NCI-H2107 (cell line): ENCODE data around the gene TAB2.
"Not testable (repeated sequence)": the region's sequence is repeated elsewhere in the genome, so short reads cannot be mapped to it uniquely, and the experiment has no call there.

Experiments used
- DNase-seq: peaks from one replicate; lab custom pipeline; 2025; lab: John Stamatoyannopoulos, UW

Gene TAB2

DNA sequence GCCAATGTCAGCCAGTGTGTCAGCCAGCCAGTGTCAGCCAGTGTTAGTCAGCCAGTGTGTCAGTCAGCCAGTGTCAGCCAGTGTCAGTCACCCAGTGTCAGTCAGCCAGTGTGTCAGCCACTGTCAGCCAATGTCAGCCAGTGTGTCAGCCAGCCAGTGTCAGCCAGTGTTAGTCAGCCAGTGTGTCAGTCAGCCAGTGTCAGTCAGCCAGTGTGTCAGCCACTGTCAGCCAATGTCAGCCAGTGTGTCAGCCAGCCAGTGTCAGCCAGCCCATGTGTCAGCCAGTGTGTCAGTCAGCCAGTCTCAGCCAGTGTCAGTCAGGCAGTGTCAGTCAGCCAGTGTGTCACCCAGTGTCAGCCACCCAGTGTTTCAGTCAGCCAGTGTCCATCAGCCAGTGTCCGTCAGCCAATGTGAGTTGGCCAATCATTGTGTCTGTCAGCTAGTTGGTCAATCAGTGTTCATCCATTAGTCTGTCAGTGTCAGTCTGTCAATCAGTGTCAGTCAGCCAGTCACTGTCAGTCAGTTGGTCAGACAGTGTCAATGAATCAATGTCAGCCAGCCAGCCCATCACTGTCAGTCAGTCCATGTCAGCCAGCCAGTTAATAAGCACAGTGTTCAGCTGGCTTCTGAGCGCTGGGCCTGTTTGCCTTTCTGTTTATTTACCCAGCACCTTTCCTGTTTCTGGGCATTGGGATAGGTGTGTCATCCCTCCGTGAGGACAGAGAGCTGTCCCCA is 127.0 kb downstream of the TAB2 start:
- not testable (repeated sequence) for DNase-seq

DNA sequence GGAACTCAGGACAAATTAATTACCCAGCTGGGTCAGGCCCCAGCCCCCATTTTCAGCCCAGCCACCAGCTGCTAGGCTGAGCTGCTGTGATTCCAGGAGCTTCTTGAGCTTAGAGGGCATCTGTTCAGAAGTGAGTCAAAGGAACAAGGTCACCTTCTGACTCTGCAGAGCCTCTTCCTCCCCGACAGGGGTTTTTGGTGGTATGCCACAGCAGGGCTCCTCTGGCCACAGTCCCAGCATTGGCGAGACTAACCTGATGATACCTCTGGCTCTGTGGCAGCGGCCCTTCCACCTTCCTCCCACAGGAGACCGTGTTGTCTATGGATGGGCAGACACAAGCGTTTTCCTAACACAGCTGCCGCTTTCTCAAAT is 127.6 kb downstream of the TAB2 start:
- no peak for DNase-seq

DNA sequence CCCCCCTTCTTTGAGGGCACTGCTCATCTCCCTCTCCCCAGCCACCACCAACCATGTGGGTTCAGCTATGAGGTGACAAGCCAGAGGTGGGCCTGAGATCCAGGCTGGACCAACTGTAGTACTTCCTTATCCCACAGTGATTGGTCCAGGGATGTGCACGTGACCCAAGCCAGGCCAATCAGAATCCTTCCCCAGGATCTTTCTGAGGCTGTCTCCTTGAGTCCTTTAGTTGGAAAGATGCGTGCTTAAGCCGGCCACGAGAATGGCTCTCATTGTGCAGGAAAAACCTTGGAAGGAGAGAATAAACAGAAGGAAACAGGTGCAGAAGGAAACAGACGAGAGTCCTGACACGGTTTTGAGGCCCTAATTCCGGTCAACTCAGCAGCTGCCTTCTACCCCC is 128.1 kb downstream of the TAB2 start:
- DNase-seq: no peak

DNA sequence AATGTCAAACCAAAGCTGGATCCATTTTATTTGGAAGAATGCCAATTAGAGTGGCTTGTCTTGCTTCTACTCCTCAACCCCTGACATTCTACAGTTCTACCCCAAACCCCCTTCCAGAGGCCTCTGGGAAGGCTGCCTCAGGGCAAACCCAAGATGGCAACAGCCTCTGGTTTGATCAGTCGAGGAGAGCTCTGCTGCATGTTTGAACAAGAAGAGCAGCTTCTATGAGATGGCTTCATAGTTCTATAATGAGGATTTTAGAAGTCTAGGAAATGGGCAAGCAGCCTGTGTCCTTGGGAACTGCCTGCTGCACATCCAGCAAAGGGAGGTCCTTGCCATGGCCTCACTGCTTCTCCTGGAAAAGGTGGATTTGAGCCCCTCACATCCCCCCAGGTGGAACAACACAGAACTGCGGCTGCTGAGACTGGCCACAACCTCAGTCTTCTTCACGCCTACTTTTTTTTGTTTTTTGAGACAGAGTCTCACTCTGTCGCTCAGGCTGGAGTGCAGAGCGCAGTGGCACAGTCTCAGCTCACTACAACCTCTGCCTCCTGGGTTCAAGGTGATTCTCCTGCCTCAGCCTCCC is 129.4 kb downstream of the TAB2 start:
- no peak for DNase-seq

DNA sequence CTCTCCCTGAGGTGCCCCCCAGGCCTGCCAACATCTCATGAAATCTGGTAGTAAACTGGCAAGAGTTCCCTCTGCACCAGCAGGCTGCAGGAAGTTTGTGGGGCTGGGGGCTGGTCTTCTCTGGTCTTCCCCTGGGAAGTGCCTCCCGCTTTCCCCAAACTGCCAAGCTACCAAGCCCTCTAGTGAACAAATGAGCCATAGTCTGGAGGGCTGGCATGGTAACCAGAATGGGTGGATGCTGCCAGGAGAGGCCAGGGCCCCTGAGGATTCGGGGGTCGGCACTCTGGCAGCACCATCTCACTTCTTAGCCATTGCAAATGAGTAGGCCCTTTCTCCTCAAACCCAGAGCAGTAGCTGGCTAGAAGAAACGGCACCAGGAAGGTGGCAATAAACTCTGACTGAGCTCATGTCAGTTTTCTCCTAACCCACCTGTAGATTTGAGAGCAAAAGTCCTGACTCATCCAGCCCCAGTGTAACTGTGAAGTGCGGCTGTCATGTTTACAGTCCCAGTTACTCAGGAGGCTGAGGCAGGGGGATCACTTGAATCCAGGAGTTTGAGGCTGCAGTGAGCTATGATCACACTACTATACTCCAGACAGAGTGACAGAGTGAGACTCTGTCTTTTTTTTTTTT is 131.4 kb downstream of the TAB2 start:
- DNase-seq: no peak

DNA sequence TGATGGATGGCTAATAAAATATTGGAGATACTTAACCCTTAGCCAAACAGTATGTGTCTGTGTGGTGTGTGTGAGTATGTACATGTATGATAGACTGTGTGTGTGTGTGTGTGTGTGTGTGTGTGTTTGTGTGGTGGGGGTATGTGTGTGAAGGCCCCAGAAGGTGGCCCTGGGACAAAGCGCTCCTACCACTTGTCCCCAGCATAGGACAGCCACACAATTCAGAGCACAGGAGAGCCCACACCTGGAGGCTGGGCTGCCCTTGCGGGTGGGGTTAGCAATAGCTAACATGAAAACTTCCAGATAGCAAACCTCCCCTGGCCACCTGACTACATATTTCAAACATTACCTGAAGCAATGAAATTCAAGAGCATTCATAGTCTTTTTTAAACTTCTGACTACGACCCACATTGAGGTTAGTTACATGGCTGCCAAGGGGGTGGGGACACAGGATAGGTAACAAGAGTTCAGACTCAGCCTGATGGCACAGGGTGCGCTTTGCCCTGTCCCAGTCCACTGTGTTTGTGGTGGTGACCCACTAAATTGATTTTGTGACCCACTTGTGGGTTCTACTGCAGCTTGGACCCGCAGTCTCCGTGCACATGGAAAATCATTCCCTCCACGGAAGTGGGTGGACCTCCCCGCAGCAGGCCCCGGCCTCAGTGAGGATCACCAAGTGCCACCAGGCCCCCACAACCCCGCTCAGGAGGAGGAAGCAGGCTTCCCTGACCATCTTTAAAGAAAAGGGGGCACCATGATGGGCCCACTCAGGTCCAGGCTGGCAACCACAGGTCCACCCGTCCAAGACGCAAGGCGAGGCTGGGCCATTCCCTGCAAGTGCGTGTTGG is 132.5 kb downstream of the TAB2 start:
- no peak for DNase-seq

DNA sequence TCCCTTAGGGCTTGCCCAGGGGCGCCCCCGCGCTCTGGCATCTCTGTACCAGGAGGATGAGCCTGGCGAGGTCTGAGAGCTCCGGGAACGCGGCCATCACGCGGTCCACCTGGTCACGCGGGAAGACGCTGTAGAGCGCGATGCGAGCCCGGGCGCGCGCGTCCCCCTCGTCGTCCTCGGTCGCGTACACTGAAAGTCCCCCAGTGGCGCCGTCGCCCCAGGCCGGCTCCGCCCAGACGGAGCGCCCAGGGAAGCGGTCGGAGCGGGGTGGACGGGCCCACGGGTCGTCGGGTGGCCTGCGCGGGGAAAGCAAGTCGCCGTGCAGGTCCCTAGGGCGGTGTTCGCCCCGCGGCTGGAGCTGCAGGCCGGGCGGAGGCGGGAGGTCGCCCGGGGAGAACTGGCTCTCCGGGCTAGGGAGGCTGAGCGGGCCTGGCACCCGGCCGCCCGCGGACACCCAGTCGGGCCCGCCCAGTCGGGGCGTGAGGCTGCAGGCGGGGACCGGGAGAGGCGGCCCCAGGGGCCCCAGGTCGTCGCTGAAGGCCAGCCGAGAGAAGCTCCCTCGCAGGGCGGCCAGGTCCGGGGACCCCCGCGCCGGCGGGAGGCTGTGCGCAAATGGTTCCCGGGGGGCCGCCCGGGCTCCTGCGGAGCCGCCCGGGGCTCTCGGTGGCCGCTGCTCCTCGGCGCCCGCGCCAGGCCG is 133.3 kb downstream of the TAB2 start:
- DNase-seq: no peak

DNA sequence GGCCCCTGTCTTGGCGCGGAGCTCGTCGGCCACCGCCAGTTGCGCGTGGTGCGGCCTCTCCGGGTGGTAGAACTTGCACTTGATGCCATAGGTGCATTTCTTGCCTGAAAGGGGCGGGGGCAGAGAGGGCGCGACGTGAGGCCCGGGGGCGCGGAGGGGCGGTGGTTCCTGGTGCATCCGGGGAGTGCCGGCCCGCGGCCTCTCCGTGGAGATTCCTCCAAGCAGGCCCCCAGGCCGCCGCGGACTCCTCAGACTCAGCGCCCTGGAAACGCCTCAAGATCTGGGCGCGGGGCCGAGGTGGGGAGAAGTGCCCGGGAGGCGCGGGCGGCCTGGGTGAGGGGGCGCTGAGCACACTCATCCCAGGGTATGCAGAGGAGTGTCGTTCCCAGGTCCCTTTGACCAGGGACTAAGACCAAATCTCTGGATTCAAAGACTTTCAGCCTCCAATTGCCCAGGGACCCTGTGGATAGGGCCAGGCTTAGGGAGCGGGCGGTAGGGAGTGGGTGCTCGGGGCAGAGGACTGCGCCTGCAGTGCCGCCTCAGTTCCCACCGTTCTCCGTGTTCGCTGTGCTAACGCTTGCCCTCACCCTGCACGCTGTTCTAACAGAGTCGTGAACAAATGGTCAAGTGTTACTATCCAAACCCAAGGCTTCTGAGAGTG is 134.0 kb downstream of the TAB2 start:
- DNase-seq: no peak

DNA sequence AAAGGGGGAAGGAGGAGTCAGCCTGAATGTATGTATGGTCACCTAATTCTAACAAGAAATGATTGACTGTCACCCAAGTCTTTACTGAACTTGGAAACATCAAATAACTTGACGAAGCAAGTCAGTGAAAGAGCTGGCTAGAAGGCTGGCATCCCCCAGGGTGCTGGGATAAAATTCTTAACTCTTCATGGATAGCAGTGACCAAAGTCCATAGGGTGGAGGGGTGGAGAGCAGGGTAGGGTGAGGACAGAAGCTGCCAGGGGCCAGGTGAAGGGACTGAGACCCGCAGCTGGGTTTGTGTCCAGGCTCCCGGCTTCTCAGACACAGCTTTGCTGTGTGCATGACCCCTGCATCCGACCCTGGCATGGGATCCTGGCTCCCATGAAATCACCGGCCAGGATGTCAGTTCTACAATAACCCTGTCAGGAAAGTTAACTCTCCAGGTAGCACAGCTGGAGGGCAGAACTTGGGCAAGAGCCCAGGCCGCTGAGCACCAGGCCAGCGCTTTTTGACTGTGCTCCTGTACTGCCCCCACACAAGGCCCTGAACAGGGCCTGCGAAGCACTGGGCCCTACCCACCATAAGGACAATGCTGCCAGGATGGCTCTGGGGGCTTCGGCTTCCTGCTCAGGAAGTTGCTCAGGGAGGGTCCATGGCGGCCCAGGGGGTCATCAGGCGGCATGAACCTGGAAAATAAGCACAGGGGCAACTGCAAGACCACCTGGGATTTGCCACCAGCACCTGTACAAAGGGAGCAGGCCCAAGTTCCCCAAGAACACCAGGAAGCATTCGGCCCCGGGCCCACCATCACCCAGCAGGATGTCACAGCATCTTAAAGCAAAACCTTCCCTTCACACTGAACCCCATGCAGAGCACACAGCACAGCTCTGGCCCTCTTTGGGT is 134.8 kb downstream of the TAB2 start:
- DNase-seq: no peak

DNA sequence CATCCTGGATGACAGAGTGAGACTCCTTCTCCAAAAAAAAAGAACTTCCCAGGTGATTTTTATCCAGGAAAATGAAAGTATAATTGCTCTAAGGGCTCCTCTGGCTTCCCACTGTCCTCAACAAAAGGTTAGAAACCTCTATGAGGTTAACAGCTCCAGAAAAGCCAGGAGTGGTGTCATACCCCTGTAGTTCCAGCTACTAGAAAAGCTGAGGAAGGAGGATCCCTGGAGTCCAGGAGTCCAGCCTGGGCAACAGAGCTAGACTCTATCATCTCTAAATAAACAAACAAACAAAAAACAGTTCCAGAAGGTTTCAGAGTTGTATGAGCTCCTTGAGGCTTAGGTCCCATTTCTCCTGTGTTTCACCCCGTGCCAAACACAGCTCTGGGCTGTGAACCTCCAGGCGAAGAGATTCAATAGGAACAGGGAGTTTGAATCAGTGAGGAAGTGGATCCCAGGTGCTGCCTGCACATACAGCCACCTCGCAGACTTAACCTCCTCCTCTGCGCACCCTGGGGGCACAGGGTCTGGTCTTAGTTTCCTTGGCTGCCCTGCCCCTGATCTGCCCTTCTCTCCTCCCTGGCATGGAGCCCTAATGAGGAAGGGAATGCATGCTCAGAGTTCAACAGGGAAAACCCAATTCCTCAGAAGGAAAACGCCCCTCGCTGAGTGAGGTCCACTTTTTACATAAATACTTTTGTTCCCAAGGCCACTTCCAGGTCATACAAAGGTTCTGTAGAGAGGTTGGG is 136.3 kb downstream of the TAB2 start:
- DNase-seq: no peak

DNA sequence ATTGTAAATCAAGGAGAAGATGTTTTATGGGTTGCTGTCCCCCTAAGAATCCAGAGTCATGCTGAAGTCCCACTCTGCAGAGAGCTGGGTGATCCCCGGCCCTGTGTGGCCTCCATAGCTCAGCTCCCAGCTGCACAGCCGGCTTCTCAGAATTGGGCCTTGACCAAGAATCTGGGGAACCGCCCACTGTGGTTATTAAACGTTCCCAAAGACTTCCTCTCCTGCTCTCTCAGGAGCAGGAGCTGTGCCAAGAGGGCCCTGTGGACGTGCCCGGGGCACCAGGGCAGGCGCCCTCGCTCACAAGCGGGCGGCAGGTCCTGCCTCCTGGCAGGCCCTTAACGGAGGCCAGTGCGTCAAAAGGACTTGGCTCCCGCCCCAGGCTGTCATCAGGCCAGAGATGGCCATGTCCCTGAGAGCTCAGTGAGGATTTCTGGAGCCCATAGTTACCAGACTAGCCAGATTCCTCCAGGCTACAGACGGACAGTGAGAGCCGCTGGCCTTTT is 136.9 kb downstream of the TAB2 start:
- no peak for DNase-seq

DNA sequence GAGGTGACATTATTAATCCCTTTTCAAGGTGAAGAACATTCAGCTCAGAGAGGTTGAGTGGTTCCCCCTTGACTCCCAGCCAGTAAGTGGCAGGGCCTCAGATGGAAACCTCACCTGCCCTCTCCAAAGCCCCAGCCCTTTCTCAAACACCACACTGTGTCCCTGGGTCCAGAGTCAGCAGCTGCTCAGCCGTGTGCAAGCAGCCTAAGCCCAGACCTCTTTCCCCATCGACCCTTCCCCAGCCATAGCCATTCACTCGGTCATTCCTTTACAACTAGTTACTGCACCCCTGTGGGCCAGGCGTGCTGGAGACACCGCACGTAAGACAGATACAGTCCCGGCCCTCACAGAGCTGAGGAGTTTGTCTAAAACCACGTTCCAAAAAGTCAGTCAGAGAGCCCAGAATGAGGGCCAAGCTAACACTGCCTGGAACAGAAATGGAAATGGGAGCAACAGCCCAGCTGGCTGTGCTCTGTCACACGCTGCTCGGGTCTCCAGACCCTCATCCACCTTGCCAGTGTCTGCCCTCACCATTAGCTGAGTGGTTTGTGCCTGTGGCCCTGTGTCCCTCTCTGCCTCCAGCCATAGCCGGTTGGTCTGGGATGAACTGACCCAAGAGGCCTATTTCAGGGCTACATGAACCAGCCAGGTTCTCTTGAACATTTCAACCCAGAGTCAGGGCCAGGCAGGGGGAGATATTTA is 137.7 kb downstream of the TAB2 start:
- DNase-seq: no peak

DNA sequence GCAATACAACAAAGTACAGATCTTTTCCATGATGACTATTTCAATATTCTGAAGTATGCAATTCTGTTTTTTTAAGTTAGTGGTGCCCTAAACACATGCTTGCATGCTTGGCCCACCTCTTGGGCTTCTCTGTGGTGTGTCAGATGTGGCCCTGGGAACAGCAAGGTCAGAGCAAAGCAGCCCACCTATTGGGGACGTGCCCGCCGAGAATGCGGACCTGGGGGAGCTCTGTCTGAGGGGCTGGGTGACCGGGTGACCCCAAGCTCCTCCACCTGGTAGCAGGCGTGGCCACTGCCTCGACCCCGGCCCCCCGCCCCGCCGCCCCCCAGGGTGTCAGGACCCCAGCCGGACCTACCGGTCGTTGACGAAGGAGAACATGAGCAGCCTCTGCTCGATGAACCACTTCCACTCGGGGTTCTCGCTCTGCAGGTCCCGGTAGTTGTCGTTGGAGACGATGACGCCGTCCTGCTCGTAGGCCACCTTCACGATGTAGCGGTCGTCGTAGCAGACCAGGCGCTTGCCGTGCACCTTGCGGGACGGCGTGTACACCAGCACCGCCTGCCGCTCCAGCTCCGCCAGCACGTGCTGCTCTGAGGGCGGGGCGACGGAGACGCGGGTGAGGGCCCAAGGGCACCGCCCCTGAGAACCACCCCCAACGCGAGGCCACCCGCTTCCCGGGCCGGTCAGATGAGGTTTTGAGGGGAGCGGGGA is 139.0 kb downstream of the TAB2 start:
- no peak for DNase-seq

DNA sequence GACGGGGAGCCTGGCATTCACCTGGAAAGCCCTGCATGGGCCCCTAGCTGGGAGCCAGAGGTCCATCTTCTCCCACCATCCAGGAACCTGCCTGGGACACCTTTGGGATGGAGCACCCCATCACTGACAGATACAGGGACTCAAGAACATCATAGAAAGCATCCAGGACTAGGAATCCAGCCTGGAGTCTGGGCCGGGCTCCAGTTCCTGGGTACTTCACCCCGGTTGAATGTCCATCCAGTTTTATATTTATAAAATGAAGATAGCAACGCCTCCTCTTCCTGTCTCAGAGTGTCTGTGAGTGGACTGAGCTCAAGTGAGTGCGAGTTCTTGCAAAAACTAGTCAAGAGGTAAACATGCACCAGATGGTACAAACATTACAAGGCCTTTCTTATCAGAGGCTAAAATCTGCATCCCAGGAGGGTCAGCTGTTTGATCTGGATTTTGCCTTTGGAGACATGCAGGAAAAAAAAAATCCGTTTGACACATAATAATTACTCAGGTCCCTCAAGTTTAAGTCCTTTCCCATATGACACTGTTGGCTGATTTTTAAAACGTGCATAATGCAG is 139.9 kb downstream of the TAB2 start:
- DNase-seq: no peak

DNA sequence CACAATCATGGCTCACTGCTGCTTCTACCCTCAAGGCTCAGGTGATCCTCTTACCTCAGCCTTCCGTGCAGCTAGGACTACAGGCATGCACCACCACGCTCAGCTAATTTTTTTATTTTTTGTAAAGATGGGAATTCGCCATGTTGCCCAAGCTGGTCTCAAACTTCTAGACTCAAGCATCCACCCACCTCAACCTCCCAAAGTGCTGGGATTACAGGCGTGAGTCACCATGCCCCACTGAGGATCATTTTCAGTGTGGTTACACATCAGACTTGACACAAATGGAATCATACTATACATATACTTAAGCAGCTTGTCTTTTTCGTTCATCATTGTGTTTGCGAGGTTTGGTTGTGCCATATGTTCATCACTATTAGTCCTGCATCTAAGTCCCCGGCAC is 140.7 kb downstream of the TAB2 start:
- no peak for DNase-seq

DNA sequence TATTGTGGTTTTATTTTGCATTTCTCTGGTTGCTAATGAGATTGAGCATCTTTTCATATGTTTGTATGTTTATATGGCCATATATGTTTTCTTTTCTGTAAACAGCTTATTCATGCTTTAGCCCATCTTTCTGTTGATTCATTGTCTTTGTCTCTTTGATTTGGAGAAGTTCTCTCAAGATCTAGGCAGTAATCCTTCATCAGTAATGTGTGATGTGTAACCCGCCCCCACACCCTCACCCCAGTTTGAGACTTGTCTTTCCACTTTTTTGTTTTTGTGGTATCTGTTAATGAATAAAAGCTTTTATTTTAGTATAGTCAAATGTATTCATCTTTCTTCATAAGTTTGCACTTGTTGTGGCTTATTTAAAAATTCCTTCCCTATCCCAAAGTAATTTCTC is 141.3 kb downstream of the TAB2 start:
- DNase-seq: no peak

DNA sequence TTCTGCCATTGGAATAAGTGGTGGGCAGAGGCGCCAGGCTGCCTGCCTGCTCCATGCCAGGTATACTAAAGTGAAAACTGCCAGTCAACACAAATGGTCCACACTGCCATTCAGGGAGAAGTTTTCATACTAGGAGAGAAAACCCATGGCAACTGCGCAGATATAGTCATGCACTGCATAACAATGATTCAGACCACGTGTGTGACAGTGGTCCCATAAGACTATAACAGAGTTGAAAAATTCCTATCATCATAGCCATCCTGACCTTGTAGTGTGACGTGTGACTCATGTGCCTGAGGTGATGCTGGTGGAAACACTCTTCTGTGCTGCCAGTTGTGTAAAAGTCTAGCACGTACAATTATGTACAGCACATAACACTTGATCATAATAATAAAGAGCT is 142.2 kb downstream of the TAB2 start:
- no peak for DNase-seq

DNA sequence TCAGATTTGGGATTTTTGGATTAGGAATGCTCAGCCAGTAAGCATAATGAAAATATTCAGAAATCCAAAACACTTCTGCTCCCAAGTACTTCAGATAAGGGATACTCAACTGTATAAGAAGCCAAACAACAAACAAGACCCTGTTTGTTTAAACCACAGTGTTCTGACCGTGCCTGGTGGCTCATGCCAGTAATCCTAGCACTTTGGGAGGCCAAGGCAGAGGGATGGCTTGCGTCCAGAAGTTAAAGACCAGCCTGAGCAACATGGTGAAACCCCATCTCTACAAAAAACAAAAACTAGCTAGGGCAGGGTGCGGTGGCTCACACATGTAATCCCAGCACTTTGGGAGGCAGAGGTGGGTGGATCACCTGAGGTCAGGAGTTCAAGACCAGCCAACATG is 142.7 kb downstream of the TAB2 start:
- DNase-seq: not testable (repeated sequence)
